Esophagus squamous epithelium (tissue), 5 donors: ENCODE results near the gene MAP2K6. TPM values are rescaled to one million over a fixed set of nuclear protein-coding genes. Genes with fewer than 3 reads are reported as not detected.
A peak's percentile ranks its signal among the peaks of the same experiment; 100 is the strongest.

Experiments used
- DNase-seq: peaks from one replicate; lab custom pipeline; 2025; lab: John Stamatoyannopoulos, UW
- H3K27ac ChIP-seq, 4 donors: fragments of 200-600 bp; sonication (generic); one replicate each; pipeline ENCODE4 v1.5.1; 2016 to 2019; ENCODE audit warnings: mild to moderate bottlenecking in 1 of 4
- H3K27me3 ChIP-seq, 4 donors: fragments of 200-600 bp; sonication (generic); 1 replicate in 3 of 4; 2 replicates in 1 of 4; pipeline versions ENCODE4 v1.5.1 to v1.6.0; 2017 to 2021; ENCODE audit warnings: antibody characterized with exemption in 1 of 4
- H3K36me3 ChIP-seq, 3 donors: fragments of 200-600 bp; sonication (generic); one replicate each; pipeline ENCODE4 v1.5.1; 2016 to 2019
- H3K4me1 ChIP-seq, 3 donors: fragments of 200-600 bp; sonication (generic); one replicate each; pipeline ENCODE4 v1.5.1; 2017 to 2019
- H3K4me3 ChIP-seq, 4 donors: fragments of 200-600 bp; sonication (generic); 1 replicate in 3 of 4; 2 replicates in 1 of 4; pipeline ENCODE4 v1.5.1; 2016 to 2019; ENCODE audit warnings: mild to moderate bottlenecking in 2 of 4, moderate library complexity in 1 of 4
- H3K9me3 ChIP-seq, 3 donors: fragments of 200-600 bp; sonication (generic); one replicate each; pipeline ENCODE4 v1.5.1; 2016 to 2019
- POLR2A ChIP-seq, 4 donors: fragments of 450-650 bp; IDR thresholded peaks; one replicate each; pipeline ENCODE4 v1.6.1; 2017; ENCODE audit warnings: antibody characterized with exemption in 4 of 4, mild to moderate bottlenecking in 4 of 4, moderate library complexity in 3 of 4
- WGBS, 2 donors: methylation state at CpG; one replicate each; pipeline ENCODE4 v1.1.5; 2018; 5-methylcytosine and 5-hydroxymethylcytosine counted together
- intact Hi-C: fragments of 100-400 bp; cut with DNase I; formaldehyde crosslinking; loops from one replicate; pipeline ENCODE4 v1.15.0; 2022
- total RNA-seq, 4 donors: library from RNA; depleted of rRNA; stranded (reverse); fragments of >200 nt; gene quantifications; one replicate each; pipeline ENCODE4 v1.1.0, GENCODE V29; 2016
- TF ChIP-seq, protein P1 (sequence below), 6 experiments: fragments of 450-650 bp in 4 of 6; fragments of 200-600 bp in 2 of 6; sonication (generic) in 2 of 6; IDR thresholded peaks; one replicate each; pipeline ENCODE4 v1.5.1; 2016 to 2019; ENCODE audit warnings: antibody characterized with exemption in 6 of 6, mild to moderate bottlenecking in 4 of 6, moderate library complexity in 4 of 6
- donor health status: DM: yes; HTN: yes; CAD: no.

Gene MAP2K6
- total RNA-seq, 4 donors from 2014 or later, result 1.5 to 15.0 (median 2.5) TPM

GRCh38 chr17:69415431-69415830 is 934 bp downstream of the MAP2K6 start:
- H3K4me3 ChIP-seq, result peak overlapping the region; percentile 34 to 66 (median 55)
- 0 to 1% methylated on average over 6 of the region's 6 CpGs for WGBS, 2 donors
- intact Hi-C loops, result no loop called here
- no peak for DNase-seq
- H3K9me3 ChIP-seq, result no peaks in the 10 kb centered on the region
- no peaks in the 10 kb centered on the region for H3K36me3 ChIP-seq
- H3K27ac ChIP-seq, result peak overlapping the region; percentile 48 to 78 (median 62)
- H3K4me1 ChIP-seq, result peaks cover 7 to 55% (median 29%) of the 10 kb centered on the region in 3 donors
- TF ChIP-seq POLR2A (IDR thresholded peaks at IDR 0.05), result no peak
- TF ChIP-seq, protein P1, sequence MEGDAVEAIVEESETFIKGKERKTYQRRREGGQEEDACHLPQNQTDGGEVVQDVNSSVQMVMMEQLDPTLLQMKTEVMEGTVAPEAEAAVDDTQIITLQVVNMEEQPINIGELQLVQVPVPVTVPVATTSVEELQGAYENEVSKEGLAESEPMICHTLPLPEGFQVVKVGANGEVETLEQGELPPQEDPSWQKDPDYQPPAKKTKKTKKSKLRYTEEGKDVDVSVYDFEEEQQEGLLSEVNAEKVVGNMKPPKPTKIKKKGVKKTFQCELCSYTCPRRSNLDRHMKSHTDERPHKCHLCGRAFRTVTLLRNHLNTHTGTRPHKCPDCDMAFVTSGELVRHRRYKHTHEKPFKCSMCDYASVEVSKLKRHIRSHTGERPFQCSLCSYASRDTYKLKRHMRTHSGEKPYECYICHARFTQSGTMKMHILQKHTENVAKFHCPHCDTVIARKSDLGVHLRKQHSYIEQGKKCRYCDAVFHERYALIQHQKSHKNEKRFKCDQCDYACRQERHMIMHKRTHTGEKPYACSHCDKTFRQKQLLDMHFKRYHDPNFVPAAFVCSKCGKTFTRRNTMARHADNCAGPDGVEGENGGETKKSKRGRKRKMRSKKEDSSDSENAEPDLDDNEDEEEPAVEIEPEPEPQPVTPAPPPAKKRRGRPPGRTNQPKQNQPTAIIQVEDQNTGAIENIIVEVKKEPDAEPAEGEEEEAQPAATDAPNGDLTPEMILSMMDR (IDR thresholded peaks at IDR 0.05), result no peak
- no peaks in the 10 kb centered on the region for H3K27me3 ChIP-seq

DNA sequence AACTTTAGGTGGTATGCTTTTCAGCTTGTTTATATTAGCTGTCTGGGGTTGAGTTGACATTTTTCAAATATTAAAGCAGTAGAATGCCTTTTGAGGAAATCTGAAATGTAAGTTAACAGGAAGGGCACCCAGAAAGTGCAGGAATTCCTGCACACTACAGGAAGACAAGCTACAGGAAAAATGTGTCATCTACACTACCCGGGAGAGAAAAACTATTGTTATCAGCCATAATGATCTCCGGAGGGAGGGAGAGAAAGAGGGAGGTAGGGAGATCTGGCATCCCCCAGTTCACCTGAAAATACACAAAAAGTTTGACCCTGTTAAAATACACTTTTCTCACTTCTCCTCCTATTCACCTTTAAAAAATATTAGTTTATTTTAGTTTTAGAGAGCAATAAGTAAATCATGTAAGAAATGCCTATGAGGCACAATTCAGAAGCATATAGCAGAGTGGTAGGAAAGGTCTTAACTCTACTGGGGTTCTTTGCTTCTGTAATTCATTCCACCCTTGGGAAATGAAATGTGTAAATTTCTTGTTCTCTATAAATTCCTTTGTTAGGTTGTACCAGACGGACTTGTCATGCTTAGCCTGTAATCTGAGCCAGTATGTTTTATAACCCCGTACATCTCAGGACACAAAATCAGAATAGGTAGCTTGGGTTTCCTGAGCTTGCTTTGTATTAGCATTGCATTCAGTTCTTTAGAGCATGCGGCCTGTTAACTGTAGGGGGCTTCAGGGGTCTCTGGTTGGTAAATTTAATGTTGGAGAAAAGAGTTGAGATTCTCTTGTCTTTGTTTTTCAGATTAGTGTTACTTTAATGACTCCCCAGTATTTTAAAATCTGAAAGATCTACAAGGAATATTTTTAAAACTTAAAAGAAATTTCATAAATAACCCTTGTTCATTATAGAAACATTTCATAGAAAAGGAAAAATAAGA is 3.3 kb downstream of the MAP2K6 start:
- intact Hi-C loops, result no loop called here
- H3K4me3 ChIP-seq, result peak overlapping the region in 3 of 4 donors; percentile 6 to 32 (median 9)

DNA sequence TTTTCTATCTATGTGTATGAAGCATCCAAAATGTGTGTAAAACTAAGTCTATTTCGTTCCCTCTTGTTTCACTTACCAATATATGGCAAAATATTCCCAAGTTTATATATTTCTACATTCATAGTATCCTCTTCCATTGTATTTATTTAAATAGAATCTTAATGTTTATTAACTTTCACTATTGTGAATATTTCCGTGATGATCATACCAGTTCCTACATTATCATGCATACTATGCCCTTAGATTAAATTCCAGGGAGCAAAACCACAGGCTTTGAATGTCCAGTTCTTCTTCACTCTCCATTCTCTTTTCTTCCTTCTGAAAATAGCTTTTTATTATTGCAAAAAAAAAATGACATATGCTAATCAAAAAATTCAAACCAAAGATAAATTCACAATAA is 4.0 kb downstream of the MAP2K6 start:
- peaks cover 7 to 55% (median 29%) of the 10 kb centered on the region in 3 donors for H3K4me1 ChIP-seq
- H3K4me3 ChIP-seq, result peak overlapping the region in 1 of 4 donors; percentile 6
- WGBS, 2 donors, result 67 to 68% methylated on average over 2 of the region's 2 CpGs
- no peaks in the 10 kb centered on the region for H3K9me3 ChIP-seq
- H3K36me3 ChIP-seq, result no peaks in the 10 kb centered on the region
- TF ChIP-seq, protein P1 (IDR thresholded peaks at IDR 0.05), result no peak
- no peak for TF ChIP-seq POLR2A (IDR thresholded peaks at IDR 0.05)
- H3K27ac ChIP-seq, result peak overlapping the region in 1 of 4 donors; percentile 73
- intact Hi-C loops, result no loop called here
- no peak for DNase-seq
- H3K27me3 ChIP-seq, result no peaks in the 10 kb centered on the region

More for the DNA sequence above, 3.3 kb downstream of the MAP2K6 start:
- peak overlapping the region in 3 of 4 donors; percentile 38 to 78 (median 73) for H3K27ac ChIP-seq
- H3K36me3 ChIP-seq, result no peaks in the 10 kb centered on the region
- no peak for TF ChIP-seq POLR2A (IDR thresholded peaks at IDR 0.05)
- TF ChIP-seq, protein P1 (IDR thresholded peaks at IDR 0.05), result no peak
- H3K9me3 ChIP-seq, result no peaks in the 10 kb centered on the region
- WGBS, 2 donors, result 24 to 35% methylated on average over 5 of the region's 5 CpGs
- DNase-seq, result no peak
- H3K27me3 ChIP-seq, result no peaks in the 10 kb centered on the region
- H3K4me1 ChIP-seq, result peaks cover 7 to 55% (median 29%) of the 10 kb centered on the region in 3 donors

DNA sequence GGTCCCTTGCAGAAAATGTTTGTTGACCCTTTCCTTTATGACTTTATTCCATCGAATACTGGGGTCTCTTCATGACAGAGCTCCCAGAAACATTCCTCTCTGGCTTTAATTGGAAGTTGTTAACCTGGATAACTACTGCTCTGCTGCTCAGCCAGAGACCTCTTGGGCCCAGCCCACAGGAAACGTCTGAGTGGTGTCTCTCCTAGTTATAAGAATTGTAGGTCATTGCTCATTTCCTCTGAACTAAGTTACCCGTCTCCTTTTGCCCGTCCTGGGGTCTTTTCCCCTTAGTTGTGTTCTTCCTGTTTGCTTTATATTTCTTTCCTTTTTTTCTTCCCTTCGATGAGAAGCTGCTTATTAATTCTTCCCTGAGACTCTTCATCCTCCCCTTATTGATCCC is 9.0 kb downstream of the MAP2K6 start:
- no peak for DNase-seq
- no peak overlapping the region for H3K27ac ChIP-seq
- TF ChIP-seq, protein P1 (IDR thresholded peaks at IDR 0.05), result no peak
- TF ChIP-seq POLR2A (IDR thresholded peaks at IDR 0.05), result no peak
- H3K27me3 ChIP-seq, result no peaks in the 10 kb centered on the region
- WGBS, 2 donors, result 40 to 61% methylated on average over 5 of the region's 5 CpGs
- H3K4me3 ChIP-seq, result no peak overlapping the region
- intact Hi-C loops, result no loop called here
- no peaks in the 10 kb centered on the region for H3K9me3 ChIP-seq
- peaks cover 0 to 42% (median 5%) of the 10 kb centered on the region in 3 donors for H3K4me1 ChIP-seq
- no peaks in the 10 kb centered on the region for H3K36me3 ChIP-seq
